CD4-positive, CD25-positive, alpha-beta regulatory T cell (primary cell): ENCODE results near the gene CASP9. TPM values are rescaled to one million over a fixed set of nuclear protein-coding genes. Genes with fewer than 3 reads are reported as not detected.

ENCODE experiments used
- ATAC-seq, 2 donors: fragments of 150-1000 bp; cut with Tn5 transposase; one replicate each; pipeline ENCODE4 v1.10.0; 2021; ENCODE audit warnings: low read depth in 2 of 2, moderate number of reproducible peaks in 2 of 2, moderate library complexity in 1 of 2
- DNase-seq, 3 donors: peaks; one replicate each; pipeline versions ENCODE4 v3.0.0 to v3.0.0-alpha.2; 2012 to 2022; ENCODE audit warnings: mixed read lengths in 1 of 3
- H3K27ac ChIP-seq: one replicate; pipeline ENCODE4 v1.7.0; 2013; ENCODE audit warnings: mild to moderate bottlenecking, low read length; ENCODE audit not compliant: insufficient read depth, poor library complexity, severe bottlenecking
- H3K27me3 ChIP-seq: one replicate; pipeline ENCODE4 v1.7.0; 2013; ENCODE audit warnings: low read length; ENCODE audit not compliant: control insufficient read depth, insufficient read depth
- H3K36me3 ChIP-seq: one replicate; pipeline ENCODE4 v1.7.0; 2013; ENCODE audit warnings: mild to moderate bottlenecking, low read length, moderate library complexity; ENCODE audit not compliant: control insufficient read depth, insufficient read depth
- H3K4me1 ChIP-seq: 2 replicates; pipeline ENCODE4 v1.7.0; 2013; ENCODE audit warnings: mild to moderate bottlenecking, low read length; ENCODE audit not compliant: insufficient read depth, control insufficient read depth, poor library complexity, severe bottlenecking
- H3K4me3 ChIP-seq: one replicate; pipeline ENCODE4 v1.7.0; 2013; ENCODE audit warnings: low read depth, mild to moderate bottlenecking, low read length, moderate library complexity
- H3K9me3 ChIP-seq, 2 experiments: 1 replicate in 1 of 2; 2 replicates in 1 of 2; pipeline ENCODE4 v1.7.0; 2013; ENCODE audit warnings: low read length in 2 of 2, mild to moderate bottlenecking in 1 of 2, moderate library complexity in 1 of 2; ENCODE audit not compliant: control insufficient read depth in 2 of 2
- H3K27ac Mint-ChIP-seq, 3 donors: one replicate each; pipeline ENCODE4 v1.8.0; 2020 to 2022; ENCODE audit warnings: mild to moderate bottlenecking in 3 of 3, mixed read lengths in 3 of 3, moderate library complexity in 2 of 3
- H3K27me3 Mint-ChIP-seq: one replicate; pipeline ENCODE4 v1.8.0; 2022; ENCODE audit warnings: mild to moderate bottlenecking, mixed read lengths
- H3K36me3 Mint-ChIP-seq: one replicate; pipeline ENCODE4 v1.8.0; 2020; ENCODE audit warnings: mixed read lengths
- H3K4me1 Mint-ChIP-seq, 4 donors: one replicate each; pipeline ENCODE4 v1.8.0; 2020 to 2022; ENCODE audit warnings: mixed read lengths in 4 of 4, mild to moderate bottlenecking in 1 of 4
- H3K4me3 Mint-ChIP-seq, 4 donors: one replicate each; pipeline ENCODE4 v1.8.0; 2020 to 2022; ENCODE audit warnings: mild to moderate bottlenecking in 4 of 4, mixed read lengths in 4 of 4, moderate library complexity in 3 of 4
- H3K9me3 Mint-ChIP-seq, 7 donors: one replicate each; pipeline ENCODE4 v1.8.0; 2020 to 2022; ENCODE audit warnings: mixed read lengths in 7 of 7, mild to moderate bottlenecking in 3 of 7, moderate library complexity in 2 of 7
- polyA plus RNA-seq, 4 donors: library from polyadenylated mRNA; unstranded; fragments of 300-500 nt; fragmentation: Illumina TruSeq; gene quantifications; one replicate each; pipeline ENCODE4 v1.2.3, GENCODE V29; 2021
- total RNA-seq: library from RNA; stranded (reverse); gene quantifications from one replicate; pipeline ENCODE4 v1.2.3, GENCODE V29; 2022

The CASP9 gene
- 7.8 TPM for total RNA-seq
- 10 to 100 TPM in 2 of 4 donors, 1 to 10 TPM in 2; 5.8 to 11.7 (median 8.3) TPM for polyA plus RNA-seq

DNA sequence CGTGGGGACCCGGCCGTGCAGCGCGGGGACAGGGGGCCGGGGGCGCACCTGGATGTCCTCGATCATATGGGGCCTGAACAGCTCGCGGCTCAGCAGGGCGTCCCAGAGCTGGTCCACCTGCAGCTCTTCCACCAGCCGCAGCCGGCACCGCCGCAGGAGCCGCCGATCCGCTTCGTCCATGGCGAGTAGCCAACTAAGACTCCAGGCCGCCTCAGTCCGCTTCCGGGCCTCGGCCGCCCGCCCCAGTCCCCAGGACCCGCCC is at the start of gene CASP9:
TSS of gene CASP9 (minus strand) at position 195 of the 262 bp plus-strand sequence. CDS start at position 180, 15 bp downstream.
- H3K27me3 Mint-ChIP-seq, result no peaks in the 10 kb centered on the region
- peak within 1 kb of the TSS; percentile 99 for H3K27ac ChIP-seq
- H3K4me3 Mint-ChIP-seq, result peak within 1 kb of the TSS; percentile 91 to 97 (median 94)
- H3K4me3 ChIP-seq, result peak within 1 kb of the TSS; percentile 93
- H3K9me3 ChIP-seq, result no peaks in the 10 kb centered on the region
- ATAC-seq (no peak), DNase-seq (no peak)
- H3K27me3 ChIP-seq, result no peaks in the 10 kb centered on the region
- no peaks in the 10 kb centered on the region for H3K36me3 Mint-ChIP-seq
- H3K4me1 ChIP-seq, result peaks cover 36% of the 10 kb centered on the region
- H3K4me1 Mint-ChIP-seq, result peaks cover 21 to 65% (median 35%) of the 10 kb centered on the region in 4 donors
- peak within 1 kb of the TSS; percentile 93 to 100 (median 98) for H3K27ac Mint-ChIP-seq
- H3K9me3 Mint-ChIP-seq, result no peaks in the 10 kb centered on the region
- H3K36me3 ChIP-seq, result no peaks in the 10 kb centered on the region

GRCh38 chr1:15573477-15573876 is 49.5 kb upstream of the CASP9 start:
- ATAC-seq, result no peak
- H3K4me3 ChIP-seq, result no peak overlapping the region
- Mint-ChIP-seq H3K27me3 (no peaks in the 10 kb centered on the region), H3K4me1 (peaks cover 5 to 32% (median 14%) of the 10 kb centered on the region in 4 donors), H3K9me3 (no peaks in the 10 kb centered on the region), H3K36me3 (peaks cover 25% of the 10 kb centered on the region), H3K27ac (peak overlapping the region in 2 of 3 donors; percentile 26 to 62), H3K4me3 (no peak overlapping the region)
- DNase-seq, result no peak
- no peaks in the 10 kb centered on the region for H3K9me3 ChIP-seq
- no peaks in the 10 kb centered on the region for H3K27me3 ChIP-seq
- peaks cover 14% of the 10 kb centered on the region for H3K4me1 ChIP-seq
- H3K36me3 ChIP-seq, result peaks cover 36% of the 10 kb centered on the region
- no peak overlapping the region for H3K27ac ChIP-seq

DNA sequence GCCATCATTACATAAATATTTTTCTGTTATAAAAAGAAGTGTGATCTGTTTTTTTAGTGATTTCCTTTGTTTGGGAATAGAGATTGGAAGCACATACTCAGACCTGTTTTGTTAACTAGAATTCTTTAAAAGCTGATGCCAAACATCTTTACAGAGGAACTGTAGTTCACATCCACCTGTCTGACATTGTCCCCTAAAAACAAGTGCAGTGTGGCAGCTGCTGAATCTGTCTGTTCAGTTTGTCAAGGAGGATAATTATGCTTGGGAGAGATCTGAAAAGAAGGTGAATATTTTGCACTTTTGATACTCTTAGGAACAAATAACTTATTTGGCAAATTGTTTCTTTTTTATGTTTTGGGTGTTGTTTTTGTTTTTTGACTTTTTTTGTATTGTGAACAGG is 47.3 kb upstream of the CASP9 start:
- peak overlapping the region in 1 of 3 donors; percentile 20 for H3K27ac Mint-ChIP-seq

DNA sequence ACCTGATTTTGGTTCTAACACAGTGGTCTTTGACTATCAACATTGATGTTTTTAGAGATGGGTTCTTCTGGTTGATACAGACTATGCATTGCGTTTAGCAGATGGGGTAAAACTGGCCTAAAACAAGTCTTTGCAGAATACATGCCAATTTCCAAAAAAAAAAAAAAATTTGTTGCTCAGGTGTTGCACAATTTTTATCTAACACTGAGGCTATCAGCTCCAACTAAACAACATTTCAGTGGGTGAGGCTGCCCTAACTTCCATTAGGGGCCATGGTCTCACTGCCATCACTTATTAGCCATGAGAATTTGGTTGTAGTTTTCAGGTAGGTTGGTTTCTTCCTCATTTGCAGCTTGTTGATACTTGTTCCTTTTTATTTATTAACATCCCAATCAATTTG is 46.8 kb upstream of the CASP9 start:
- ATAC-seq (no peak), DNase-seq (no peak)
- Histone ChIP-seq H3K9me3 (no peaks in the 10 kb centered on the region), H3K4me1 (no peaks in the 10 kb centered on the region), H3K27me3 (no peaks in the 10 kb centered on the region), H3K4me3 (no peak overlapping the region), H3K36me3 (peaks cover 61% of the 10 kb centered on the region), H3K27ac (no peak overlapping the region)
- Mint-ChIP-seq H3K27ac (peak overlapping the region in 1 of 3 donors; percentile 20), H3K9me3 (no peaks in the 10 kb centered on the region), H3K27me3 (no peaks in the 10 kb centered on the region), H3K4me1 (peaks cover 0 to 15% (median 6%) of the 10 kb centered on the region in 4 donors), H3K36me3 (peaks cover 36% of the 10 kb centered on the region), H3K4me3 (no peak overlapping the region)

More for the DNA sequence above, 47.3 kb upstream of the CASP9 start:
- Mint-ChIP-seq H3K9me3 (no peaks in the 10 kb centered on the region), H3K36me3 (peaks cover 32% of the 10 kb centered on the region), H3K4me1 (peaks cover 0 to 15% (median 6%) of the 10 kb centered on the region in 4 donors), H3K4me3 (no peak overlapping the region), H3K27me3 (no peaks in the 10 kb centered on the region)
- no peak for DNase-seq
- peak overlapping the region; percentile 28 for H3K27ac ChIP-seq
- no peaks in the 10 kb centered on the region for H3K27me3 ChIP-seq
- peaks cover 57% of the 10 kb centered on the region for H3K36me3 ChIP-seq
- no peaks in the 10 kb centered on the region for H3K4me1 ChIP-seq
- H3K4me3 ChIP-seq, result no peak overlapping the region
- H3K9me3 ChIP-seq, result no peaks in the 10 kb centered on the region
- ATAC-seq, result no peak

GRCh38 chr1:15568387-15569073 is 44.5 kb upstream of the CASP9 start:
- Mint-ChIP-seq H3K9me3 (no peaks in the 10 kb centered on the region), H3K4me1 (peaks cover 0 to 10% (median 4%) of the 10 kb centered on the region in 4 donors), H3K27me3 (no peaks in the 10 kb centered on the region), H3K4me3 (no peak overlapping the region), H3K36me3 (peaks cover 40% of the 10 kb centered on the region), H3K27ac (peak overlapping the region; percentile 4 to 82 (median 63))
- Histone ChIP-seq H3K27me3 (no peaks in the 10 kb centered on the region), H3K36me3 (peaks cover 71% of the 10 kb centered on the region), H3K4me3 (no peak overlapping the region), H3K4me1 (no peaks in the 10 kb centered on the region), H3K9me3 (no peaks in the 10 kb centered on the region), H3K27ac (no peak overlapping the region)
- DNase-seq (no peak), ATAC-seq (no peak)

GRCh38 chr1:15559189-15559810 is 35.3 kb upstream of the CASP9 start:
- no peak for DNase-seq
- Histone ChIP-seq H3K36me3 (peaks cover 45% of the 10 kb centered on the region), H3K27me3 (no peaks in the 10 kb centered on the region), H3K27ac (no peak overlapping the region), H3K9me3 (no peaks in the 10 kb centered on the region), H3K4me1 (no peaks in the 10 kb centered on the region), H3K4me3 (no peak overlapping the region)
- no peak for ATAC-seq
- peaks cover 0 to 10% (median 5%) of the 10 kb centered on the region in 4 donors for H3K4me1 Mint-ChIP-seq
- peaks cover 28% of the 10 kb centered on the region for H3K36me3 Mint-ChIP-seq
- no peaks in the 10 kb centered on the region for H3K9me3 Mint-ChIP-seq
- no peak overlapping the region for H3K27ac Mint-ChIP-seq
- no peak overlapping the region for H3K4me3 Mint-ChIP-seq
- H3K27me3 Mint-ChIP-seq, result no peaks in the 10 kb centered on the region

GRCh38 chr1:15558516-15558915 is 34.5 kb upstream of the CASP9 start:
- DNase-seq, result no peak
- Histone ChIP-seq H3K9me3 (no peaks in the 10 kb centered on the region), H3K4me1 (no peaks in the 10 kb centered on the region), H3K4me3 (no peak overlapping the region), H3K36me3 (peaks cover 38% of the 10 kb centered on the region), H3K27me3 (no peaks in the 10 kb centered on the region), H3K27ac (no peak overlapping the region)
- Mint-ChIP-seq H3K27ac (no peak overlapping the region), H3K36me3 (peaks cover 26% of the 10 kb centered on the region), H3K27me3 (no peaks in the 10 kb centered on the region), H3K4me3 (no peak overlapping the region), H3K9me3 (no peaks in the 10 kb centered on the region), H3K4me1 (peaks cover 0 to 12% (median 5%) of the 10 kb centered on the region in 4 donors)
- no peak for ATAC-seq

- H3K4me1 Mint-ChIP-seq, result peaks cover 0 to 12% (median 6%) of the 10 kb centered on the region in 4 donors
- DNase-seq (no peak), ATAC-seq (no peak)
- no peak overlapping the region for H3K27ac ChIP-seq
- H3K27ac Mint-ChIP-seq, result peak overlapping the region in 1 of 3 donors; percentile 82
- H3K27me3 Mint-ChIP-seq, result no peaks in the 10 kb centered on the region
- peaks cover 25% of the 10 kb centered on the region for H3K36me3 Mint-ChIP-seq
- no peaks in the 10 kb centered on the region for H3K9me3 Mint-ChIP-seq
- H3K4me3 Mint-ChIP-seq, result no peak overlapping the region
- no peaks in the 10 kb centered on the region for H3K9me3 ChIP-seq
- no peak overlapping the region for H3K4me3 ChIP-seq
- H3K36me3 ChIP-seq, result peaks cover 32% of the 10 kb centered on the region
- H3K4me1 ChIP-seq, result no peaks in the 10 kb centered on the region
- no peaks in the 10 kb centered on the region for H3K27me3 ChIP-seq
Observed at GRCh38 chr1:15557594-15557993, 33.6 kb upstream of the CASP9 start.
